ENCODE results near the gene CCZ1B. TPM values are rescaled to one million over a fixed set of nuclear protein-coding genes. Genes with fewer than 3 reads are reported as not detected.
A peak's percentile ranks its signal among the peaks of the same experiment; 100 is the strongest.
"Not testable (repeated sequence)": the region's sequence is repeated elsewhere in the genome, so short reads cannot be mapped to it uniquely, and the experiment has no call there.

CCZ1B gene
- polyA plus RNA-seq (2011; rRNA removed) (44.1 and 47.1 TPM in 2 replicates), polyA minus RNA-seq (2011; rRNA and poly(A)+ RNA removed) (35.4 and 39.1 TPM in 2 replicates)

GRCh38 chr7:6826151-6826550 is at the start of gene CCZ1B:
CCZ1B (minus strand) TSS chr7:6826275; CDS start chr7:6826197, 78 bp downstream.
- H3K4me3 ChIP-seq (ENCODE audit: low read depth, low read length): peak within 1 kb of the TSS; percentile 56
- CTCF ChIA-PET; H3K27ac ChIP-seq (ENCODE audit: low read depth, low read length); H3K27me3 ChIP-seq (ENCODE audit: control insufficient read depth, insufficient read depth, low read length); H3K9me3 ChIP-seq (ENCODE audit: control insufficient read depth, insufficient read depth, low read length); POLR2A ChIA-PET: not testable (repeated sequence)
- peak; percentile 11 for DNase-seq (ENCODE audit: low read depth, low spot score)
- peak; percentile 34 for TF ChIP-seq CTCF (IDR thresholded peaks at IDR 0.05; ENCODE audit: low read depth, low read length)

- POLR2A ChIA-PET; H3K4me3 ChIP-seq (ENCODE audit: low read depth, low read length); H3K9me3 ChIP-seq (ENCODE audit: control insufficient read depth, insufficient read depth, low read length); H3K27ac ChIP-seq (ENCODE audit: low read depth, low read length); H3K27me3 ChIP-seq (ENCODE audit: control insufficient read depth, insufficient read depth, low read length); DNase-seq (ENCODE audit: low read depth, low spot score); CTCF ChIA-PET: not testable (repeated sequence)
These were observed 48.9 kb upstream of the CCZ1B start for GRCh38 chr7:6875022-6875421.

- DNase-seq (ENCODE audit: low read depth, low spot score); CTCF ChIA-PET; H3K9me3 ChIP-seq (ENCODE audit: control insufficient read depth, insufficient read depth, low read length); H3K27ac ChIP-seq (ENCODE audit: low read depth, low read length); POLR2A ChIA-PET; H3K4me3 ChIP-seq (ENCODE audit: low read depth, low read length); H3K27me3 ChIP-seq (ENCODE audit: control insufficient read depth, insufficient read depth, low read length): not testable (repeated sequence)
These were observed 46.3 kb upstream of the CCZ1B start for GRCh38 chr7:6872246-6872945.

GRCh38 chr7:6871421-6872144 is 45.5 kb upstream of the CCZ1B start:
- H3K27me3 ChIP-seq (ENCODE audit: control insufficient read depth, insufficient read depth, low read length); H3K27ac ChIP-seq (ENCODE audit: low read depth, low read length); DNase-seq (ENCODE audit: low read depth, low spot score); CTCF ChIA-PET; POLR2A ChIA-PET; H3K4me3 ChIP-seq (ENCODE audit: low read depth, low read length); H3K9me3 ChIP-seq (ENCODE audit: control insufficient read depth, insufficient read depth, low read length): not testable (repeated sequence)

- H3K27ac ChIP-seq (ENCODE audit: low read depth, low read length); H3K9me3 ChIP-seq (ENCODE audit: control insufficient read depth, insufficient read depth, low read length); H3K27me3 ChIP-seq (ENCODE audit: control insufficient read depth, insufficient read depth, low read length); POLR2A ChIA-PET; H3K4me3 ChIP-seq (ENCODE audit: low read depth, low read length); CTCF ChIA-PET; DNase-seq (ENCODE audit: low read depth, low spot score): not testable (repeated sequence)
These were observed 38.7 kb upstream of the CCZ1B start for GRCh38 chr7:6864751-6865150.

GRCh38 chr7:6864188-6864587 is 38.1 kb upstream of the CCZ1B start:
- DNase-seq (ENCODE audit: low read depth, low spot score); H3K9me3 ChIP-seq (ENCODE audit: control insufficient read depth, insufficient read depth, low read length); H3K4me3 ChIP-seq (ENCODE audit: low read depth, low read length); POLR2A ChIA-PET; H3K27ac ChIP-seq (ENCODE audit: low read depth, low read length); H3K27me3 ChIP-seq (ENCODE audit: control insufficient read depth, insufficient read depth, low read length): not testable (repeated sequence)
- CTCF ChIA-PET: interaction anchor here (0.6 kb wide), 1 partner anchor 384 kb away, joined by 4 read pairs; no protein-coding TSS in a partner anchor

- CTCF ChIA-PET: not testable (repeated sequence)
These were observed 36.8 kb upstream of the CCZ1B start for GRCh38 chr7:6862876-6863275.

More at GRCh38 chr7:6862876-6863275, 36.8 kb upstream of the CCZ1B start:
- H3K4me3 ChIP-seq (ENCODE audit: low read depth, low read length); H3K27ac ChIP-seq (ENCODE audit: low read depth, low read length); DNase-seq (ENCODE audit: low read depth, low spot score); H3K9me3 ChIP-seq (ENCODE audit: control insufficient read depth, insufficient read depth, low read length); H3K27me3 ChIP-seq (ENCODE audit: control insufficient read depth, insufficient read depth, low read length); POLR2A ChIA-PET: not testable (repeated sequence)
